ENCODE data around the gene FIG4. TPM values are rescaled to one million over a fixed set of nuclear protein-coding genes. Genes with fewer than 3 reads are reported as not detected.
A peak's percentile ranks its signal among the peaks of the same experiment; 100 is the strongest.

Gene FIG4
- total RNA-seq, 4 donors from 2014 or later, result 9.4 to 18.1 (median 13.2) TPM

DNA sequence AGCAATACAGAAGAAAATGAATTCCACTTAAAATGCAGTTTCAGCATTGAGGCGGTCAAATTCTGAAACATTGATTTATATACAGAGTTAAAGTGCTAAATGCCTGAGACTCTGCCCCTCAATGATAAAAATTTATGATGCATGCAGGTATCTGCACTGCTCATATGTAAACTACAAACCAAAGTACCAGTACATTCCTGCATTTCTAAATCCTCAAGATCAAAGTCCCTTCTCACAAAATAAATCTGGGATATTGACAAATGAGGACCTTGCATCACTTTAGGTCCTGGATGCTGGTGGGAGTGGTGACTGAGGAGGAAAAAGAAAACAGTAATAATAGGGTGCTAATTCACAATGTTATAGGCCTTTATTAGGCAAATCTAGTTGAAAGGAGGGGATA, 101.9 kb downstream of the FIG4 start:
- ATAC-seq (ENCODE audit: low FRiP score) (no peak), DNase-seq (ENCODE audit: low spot score) (no peak)
- TF ChIP-seq, protein P1, sequence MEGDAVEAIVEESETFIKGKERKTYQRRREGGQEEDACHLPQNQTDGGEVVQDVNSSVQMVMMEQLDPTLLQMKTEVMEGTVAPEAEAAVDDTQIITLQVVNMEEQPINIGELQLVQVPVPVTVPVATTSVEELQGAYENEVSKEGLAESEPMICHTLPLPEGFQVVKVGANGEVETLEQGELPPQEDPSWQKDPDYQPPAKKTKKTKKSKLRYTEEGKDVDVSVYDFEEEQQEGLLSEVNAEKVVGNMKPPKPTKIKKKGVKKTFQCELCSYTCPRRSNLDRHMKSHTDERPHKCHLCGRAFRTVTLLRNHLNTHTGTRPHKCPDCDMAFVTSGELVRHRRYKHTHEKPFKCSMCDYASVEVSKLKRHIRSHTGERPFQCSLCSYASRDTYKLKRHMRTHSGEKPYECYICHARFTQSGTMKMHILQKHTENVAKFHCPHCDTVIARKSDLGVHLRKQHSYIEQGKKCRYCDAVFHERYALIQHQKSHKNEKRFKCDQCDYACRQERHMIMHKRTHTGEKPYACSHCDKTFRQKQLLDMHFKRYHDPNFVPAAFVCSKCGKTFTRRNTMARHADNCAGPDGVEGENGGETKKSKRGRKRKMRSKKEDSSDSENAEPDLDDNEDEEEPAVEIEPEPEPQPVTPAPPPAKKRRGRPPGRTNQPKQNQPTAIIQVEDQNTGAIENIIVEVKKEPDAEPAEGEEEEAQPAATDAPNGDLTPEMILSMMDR (IDR thresholded peaks at IDR 0.05), result no peak

DNA sequence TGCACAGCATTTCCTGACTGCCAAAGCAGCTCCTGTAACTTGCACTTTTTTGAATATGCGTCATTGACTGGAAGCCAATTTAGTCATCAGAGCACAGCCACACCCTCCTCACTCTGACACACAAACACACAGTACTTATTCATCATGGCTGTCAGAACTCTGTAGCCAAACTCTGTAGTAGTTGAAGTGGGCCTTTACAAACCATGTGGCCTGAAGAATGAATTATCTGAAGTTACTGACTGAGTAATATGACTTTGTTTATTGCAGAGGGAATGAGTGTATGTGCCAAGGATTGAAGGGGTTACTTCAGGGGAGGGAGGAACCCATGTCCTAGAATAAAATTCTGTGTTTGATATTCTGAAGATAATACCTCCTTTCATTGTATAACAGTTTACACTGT, 102.7 kb downstream of the FIG4 start:
- DNase-seq (ENCODE audit: low spot score), result no peak
- peak; percentile 98 for ATAC-seq (ENCODE audit: low FRiP score)

DNA sequence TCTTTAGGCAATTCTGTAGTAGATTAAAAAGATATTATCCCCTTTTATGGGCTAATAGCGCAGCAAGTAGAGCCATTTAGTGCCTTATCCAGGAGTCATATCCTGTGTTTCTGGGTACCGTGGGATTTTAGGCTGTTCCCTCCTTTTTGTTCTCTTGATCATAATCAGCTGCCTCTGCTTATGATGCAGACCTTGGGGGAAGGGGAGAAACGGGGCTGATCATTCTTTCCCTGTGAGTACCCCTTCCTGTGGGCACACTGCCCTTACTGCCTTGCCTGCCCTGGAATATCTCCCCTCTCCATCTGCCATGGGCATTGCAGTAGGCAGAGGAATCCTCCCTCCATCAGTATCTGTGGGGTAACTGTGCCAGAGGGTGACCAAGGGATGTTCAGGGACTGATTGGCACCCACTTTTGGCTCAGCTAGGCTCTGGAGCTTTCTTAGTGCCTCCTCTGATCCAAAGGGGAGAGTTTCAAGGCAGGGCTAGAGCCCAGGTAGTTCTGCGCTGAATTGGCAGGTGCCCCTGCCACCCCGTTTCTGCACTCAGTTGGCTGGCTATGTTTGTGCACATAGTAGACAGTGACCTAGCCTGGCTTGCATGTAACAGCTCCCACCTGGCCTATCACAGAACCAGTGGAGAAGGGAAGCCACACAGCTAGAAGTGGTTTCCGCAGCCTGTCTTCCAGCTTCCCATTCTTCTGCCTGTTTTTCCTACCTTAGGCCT, 103.3 kb downstream of the FIG4 start:
- ATAC-seq (ENCODE audit: low FRiP score), result peak; percentile 77
- no peak for DNase-seq (ENCODE audit: low spot score)
- TF ChIP-seq, protein P1 (IDR thresholded peaks at IDR 0.05), result no peak

More for the DNA sequence above, 102.7 kb downstream of the FIG4 start:
- TF ChIP-seq, protein P1 (IDR thresholded peaks at IDR 0.05), result no peak

DNA sequence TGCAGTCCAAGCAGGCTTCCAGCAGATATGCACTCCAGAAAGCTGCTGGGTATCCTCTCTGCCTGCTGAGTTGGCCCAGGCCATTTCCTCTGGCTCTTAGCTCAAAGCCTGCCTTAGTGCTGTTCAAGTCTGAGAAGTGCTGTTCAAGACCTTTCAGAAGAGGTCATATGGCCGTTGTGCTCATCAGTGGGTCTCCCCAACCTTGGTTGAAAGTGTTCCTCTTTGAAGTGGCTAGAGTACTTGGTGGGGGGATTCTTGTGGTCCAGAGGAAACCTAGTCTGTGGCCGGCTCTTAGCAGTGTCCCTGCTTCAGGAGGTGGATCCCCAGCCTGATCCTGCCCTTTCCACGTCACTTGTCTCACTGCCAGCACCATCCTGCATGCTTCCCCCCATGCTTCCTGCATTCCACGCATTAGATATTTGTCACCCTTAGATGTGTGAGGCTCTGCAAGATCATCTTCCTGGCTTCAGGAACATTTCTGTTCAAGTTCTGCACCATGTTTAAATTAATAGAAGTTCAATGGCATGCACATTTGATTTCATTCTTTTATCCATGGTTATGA, 105.0 kb downstream of the FIG4 start:
- TF ChIP-seq, protein P1 (IDR thresholded peaks at IDR 0.05), result no peak
- DNase-seq (ENCODE audit: low spot score) (no peak), ATAC-seq (ENCODE audit: low FRiP score) (no peak)

DNA sequence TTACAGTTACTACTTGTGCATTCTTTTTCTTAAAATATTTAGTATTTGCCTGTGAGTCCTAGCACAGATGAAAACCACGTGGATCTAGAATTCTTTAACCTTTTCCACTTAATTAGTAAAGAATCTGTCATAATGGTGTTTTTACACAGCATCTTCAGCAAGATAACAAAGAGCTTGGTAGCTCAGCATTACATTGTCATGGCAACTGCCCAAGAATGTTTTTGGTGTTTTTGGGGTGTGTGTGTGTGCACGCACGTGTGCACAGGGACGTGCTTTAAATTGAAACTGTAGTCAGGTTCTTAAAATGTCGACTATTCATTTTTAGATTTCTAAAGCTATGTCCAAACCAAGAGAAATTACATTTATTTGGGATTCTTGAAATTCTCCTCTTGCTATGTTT, 108.0 kb downstream of the FIG4 start:
- TF ChIP-seq, protein P1 (IDR thresholded peaks at IDR 0.05), result no peak
- no peak for ATAC-seq (ENCODE audit: low FRiP score)
- DNase-seq (ENCODE audit: low spot score), result no peak

DNA sequence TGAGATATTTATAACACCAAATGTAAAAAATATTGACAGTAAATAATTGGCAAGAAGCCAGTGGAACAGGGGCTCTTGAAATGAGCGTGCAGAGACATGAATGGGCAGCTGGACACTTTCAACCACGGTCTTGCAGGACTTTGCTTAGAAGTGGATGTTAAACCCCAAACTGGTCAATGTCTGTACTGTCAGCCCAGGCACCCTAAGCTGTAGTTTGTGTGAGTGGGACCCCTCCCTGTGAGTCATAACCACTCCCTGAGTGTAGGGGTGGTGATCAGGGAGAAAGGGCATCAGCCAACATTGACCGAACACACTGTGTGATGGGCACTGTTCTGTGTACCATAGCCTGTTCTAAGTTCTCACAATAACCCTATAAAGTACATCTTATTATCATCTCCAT, 108.6 kb downstream of the FIG4 start:
- TF ChIP-seq, protein P1 (IDR thresholded peaks at IDR 0.05), result no peak
- ATAC-seq (ENCODE audit: low FRiP score) (peak; percentile 66), DNase-seq (ENCODE audit: low spot score) (no peak)

DNA sequence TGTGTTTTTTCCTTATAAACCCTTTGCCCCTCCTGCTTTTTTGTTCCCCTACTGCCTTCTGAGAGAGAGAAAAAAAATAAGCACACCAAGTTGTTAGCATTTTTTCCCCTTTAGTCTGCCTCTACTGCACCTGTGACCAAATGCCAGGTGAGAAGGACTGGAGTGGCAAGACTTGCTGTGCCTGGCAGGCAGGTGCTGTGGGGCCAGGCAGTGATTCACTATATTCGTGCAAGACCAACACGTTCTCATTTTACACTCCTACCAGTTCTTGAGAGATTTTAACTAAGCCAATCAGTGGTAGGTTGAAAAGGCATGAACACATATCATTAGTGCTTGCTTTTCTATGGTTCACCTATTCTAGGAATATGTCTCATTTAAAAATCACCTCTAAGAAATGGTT, 109.7 kb downstream of the FIG4 start:
- no peak for DNase-seq (ENCODE audit: low spot score)
- no peak for ATAC-seq (ENCODE audit: low FRiP score)
- TF ChIP-seq, protein P1 (IDR thresholded peaks at IDR 0.05), result no peak
